Large intestine (tissue), 3 donors: ENCODE measurements around the gene ALDH3A1. TPM values are rescaled to one million over a fixed set of nuclear protein-coding genes. Genes with fewer than 3 reads are reported as not detected.
A peak's percentile ranks its signal among the peaks of the same experiment; 100 is the strongest.

Experiments used
- DNase-seq, 2 donors: peaks; one replicate each; pipeline versions ENCODE4 v3.0.0 to v3.0.0-alpha.2; 2013
- H3K27ac ChIP-seq: one replicate; pipeline ENCODE4 v1.5.1; 2013; ENCODE audit warnings: low read length
- H3K27me3 ChIP-seq: 2 replicates; pipeline ENCODE4 v1.6.1; 2013; ENCODE audit warnings: low read length; ENCODE audit not compliant: control insufficient read depth, insufficient read depth
- H3K36me3 ChIP-seq: 2 replicates; pipeline ENCODE4 v1.6.1; 2013; ENCODE audit warnings: low read length; ENCODE audit not compliant: control insufficient read depth, insufficient read depth
- H3K4me1 ChIP-seq: one replicate; pipeline ENCODE4 v1.6.1; 2013; ENCODE audit warnings: low read length; ENCODE audit not compliant: control insufficient read depth, insufficient read depth
- H3K4me3 ChIP-seq: one replicate; pipeline ENCODE4 v1.5.1; 2013; ENCODE audit warnings: low read length
- H3K9me3 ChIP-seq: one replicate; pipeline ENCODE4 v1.6.1; 2013; ENCODE audit warnings: mild to moderate bottlenecking, low read depth, low read length, moderate library complexity; ENCODE audit not compliant: control insufficient read depth
- WGBS: methylation state at CpG from one replicate; pipeline ENCODE4 v1.1.5; 2013; ENCODE audit warnings: low lambda C conversion rate; ENCODE audit not compliant: insufficient coverage; 5-methylcytosine and 5-hydroxymethylcytosine counted together
- polyA plus RNA-seq: library from polyadenylated mRNA; unstranded; fragments of 120-200 nt; gene quantifications from one replicate; pipeline ENCODE4 v1.2.1, GENCODE V29; 2013

The ALDH3A1 gene
- polyA plus RNA-seq, 1 donor, result 1.6 TPM

GRCh38 chr17:19759568-19760549 lies 11.8 kb upstream of the ALDH3A1 start:
- peaks cover 7% of the 10 kb centered on the region for H3K4me1 ChIP-seq
- no peak overlapping the region for H3K4me3 ChIP-seq
- 100% methylated on average over 1 of the region's 24 CpGs for WGBS
- H3K27ac ChIP-seq, result no peak overlapping the region
- no peak for DNase-seq
- H3K9me3 ChIP-seq, result no peaks in the 10 kb centered on the region
- no peaks in the 10 kb centered on the region for H3K27me3 ChIP-seq
- H3K36me3 ChIP-seq, result no peaks in the 10 kb centered on the region

GRCh38 chr17:19757536-19758180 lies 9.6 kb upstream of the ALDH3A1 start:
- H3K36me3 ChIP-seq, result no peaks in the 10 kb centered on the region
- 100% methylated on average over 1 of the region's 12 CpGs for WGBS
- no peak overlapping the region for H3K4me3 ChIP-seq
- peaks cover 7% of the 10 kb centered on the region for H3K4me1 ChIP-seq
- H3K9me3 ChIP-seq, result no peaks in the 10 kb centered on the region
- H3K27me3 ChIP-seq, result no peaks in the 10 kb centered on the region
- no peak overlapping the region for H3K27ac ChIP-seq
- DNase-seq, result no peak

- no peaks in the 10 kb centered on the region for H3K9me3 ChIP-seq
- peak; percentile 60 to 75 for DNase-seq
- H3K4me3 ChIP-seq, result no peak overlapping the region
- no peak overlapping the region for H3K27ac ChIP-seq
- H3K36me3 ChIP-seq, result no peaks in the 10 kb centered on the region
- H3K4me1 ChIP-seq, result peaks cover 7% of the 10 kb centered on the region
- no peaks in the 10 kb centered on the region for H3K27me3 ChIP-seq
- no CpG with 5 or more reads among the region's 10 CpGs for WGBS
Measured at GRCh38 chr17:19756546-19756945, 8.4 kb upstream of the ALDH3A1 start.

- WGBS, result no CpG with 5 or more reads among the region's 11 CpGs
- no peaks in the 10 kb centered on the region for H3K9me3 ChIP-seq
- no peak overlapping the region for H3K4me3 ChIP-seq
- DNase-seq, result no peak
- no peak overlapping the region for H3K27ac ChIP-seq
- H3K36me3 ChIP-seq, result no peaks in the 10 kb centered on the region
- peaks cover 7% of the 10 kb centered on the region for H3K4me1 ChIP-seq
- H3K27me3 ChIP-seq, result no peaks in the 10 kb centered on the region
Measured at GRCh38 chr17:19755821-19756510, 7.9 kb upstream of the ALDH3A1 start.

GRCh38 chr17:19755392-19755791 lies 7.3 kb upstream of the ALDH3A1 start:
- Histone ChIP-seq H3K36me3 (no peaks in the 10 kb centered on the region), H3K9me3 (no peaks in the 10 kb centered on the region), H3K27me3 (no peaks in the 10 kb centered on the region), H3K4me1 (peaks cover 7% of the 10 kb centered on the region), H3K27ac (no peak overlapping the region), H3K4me3 (no peak overlapping the region)
- DNase-seq, result no peak
- WGBS, result no CpG with 5 or more reads among the region's 6 CpGs

GRCh38 chr17:19753661-19754463 lies 5.8 kb upstream of the ALDH3A1 start:
- Histone ChIP-seq H3K27me3 (no peaks in the 10 kb centered on the region), H3K36me3 (no peaks in the 10 kb centered on the region), H3K9me3 (no peaks in the 10 kb centered on the region), H3K27ac (no peak overlapping the region), H3K4me3 (no peak overlapping the region), H3K4me1 (peaks cover 7% of the 10 kb centered on the region)
- no peak for DNase-seq
- WGBS, result 86% methylated on average over 1 of the region's 12 CpGs

- H3K9me3 ChIP-seq, result no peaks in the 10 kb centered on the region
- no peak overlapping the region for H3K4me3 ChIP-seq
- no peak overlapping the region for H3K27ac ChIP-seq
- H3K36me3 ChIP-seq, result no peaks in the 10 kb centered on the region
- H3K27me3 ChIP-seq, result no peaks in the 10 kb centered on the region
- peaks cover 10% of the 10 kb centered on the region for H3K4me1 ChIP-seq
- 100% methylated on average over 1 of the region's 12 CpGs for WGBS
- DNase-seq, result no peak
Measured at GRCh38 chr17:19753051-19753509, 5.0 kb upstream of the ALDH3A1 start.

- 83% methylated on average over 2 of the region's 15 CpGs for WGBS
- no peak for DNase-seq
- Histone ChIP-seq H3K27ac (no peak overlapping the region), H3K9me3 (no peaks in the 10 kb centered on the region), H3K4me3 (no peak overlapping the region), H3K4me1 (peaks cover 12% of the 10 kb centered on the region), H3K27me3 (no peaks in the 10 kb centered on the region), H3K36me3 (no peaks in the 10 kb centered on the region)
Measured at GRCh38 chr17:19752216-19753050, 4.3 kb upstream of the ALDH3A1 start.

GRCh38 chr17:19750835-19751234 lies 2.7 kb upstream of the ALDH3A1 start:
- H3K9me3 ChIP-seq, result no peaks in the 10 kb centered on the region
- WGBS, result no CpG with 5 or more reads among the region's 3 CpGs
- H3K36me3 ChIP-seq, result no peaks in the 10 kb centered on the region
- peaks cover 6% of the 10 kb centered on the region for H3K4me1 ChIP-seq
- no peaks in the 10 kb centered on the region for H3K27me3 ChIP-seq
- no peak for DNase-seq
- no peak overlapping the region for H3K27ac ChIP-seq
- no peak overlapping the region for H3K4me3 ChIP-seq
